Stimulated activated CD4-positive, alpha-beta T cell treated with anti-CD3 and anti-CD28 coated beads, Interleukin-2, amount 100 ng/mL, for 48 hours (primary cell): ENCODE measurements around the gene RNF103.
A peak's percentile ranks its signal among the peaks of the same experiment; 100 is the strongest.
"Not testable (repeated sequence)": the region's sequence is repeated elsewhere in the genome, so short reads cannot be mapped to it uniquely, and the experiment has no call there.

Experiments
- DNase-seq, 2 donors: peaks; one replicate each; pipeline ENCODE4 v3.0.0-alpha.2; 2020

RNF103 gene, protein sequence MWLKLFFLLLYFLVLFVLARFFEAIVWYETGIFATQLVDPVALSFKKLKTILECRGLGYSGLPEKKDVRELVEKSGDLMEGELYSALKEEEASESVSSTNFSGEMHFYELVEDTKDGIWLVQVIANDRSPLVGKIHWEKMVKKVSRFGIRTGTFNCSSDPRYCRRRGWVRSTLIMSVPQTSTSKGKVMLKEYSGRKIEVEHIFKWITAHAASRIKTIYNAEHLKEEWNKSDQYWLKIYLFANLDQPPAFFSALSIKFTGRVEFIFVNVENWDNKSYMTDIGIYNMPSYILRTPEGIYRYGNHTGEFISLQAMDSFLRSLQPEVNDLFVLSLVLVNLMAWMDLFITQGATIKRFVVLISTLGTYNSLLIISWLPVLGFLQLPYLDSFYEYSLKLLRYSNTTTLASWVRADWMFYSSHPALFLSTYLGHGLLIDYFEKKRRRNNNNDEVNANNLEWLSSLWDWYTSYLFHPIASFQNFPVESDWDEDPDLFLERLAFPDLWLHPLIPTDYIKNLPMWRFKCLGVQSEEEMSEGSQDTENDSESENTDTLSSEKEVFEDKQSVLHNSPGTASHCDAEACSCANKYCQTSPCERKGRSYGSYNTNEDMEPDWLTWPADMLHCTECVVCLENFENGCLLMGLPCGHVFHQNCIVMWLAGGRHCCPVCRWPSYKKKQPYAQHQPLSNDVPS

DNA sequence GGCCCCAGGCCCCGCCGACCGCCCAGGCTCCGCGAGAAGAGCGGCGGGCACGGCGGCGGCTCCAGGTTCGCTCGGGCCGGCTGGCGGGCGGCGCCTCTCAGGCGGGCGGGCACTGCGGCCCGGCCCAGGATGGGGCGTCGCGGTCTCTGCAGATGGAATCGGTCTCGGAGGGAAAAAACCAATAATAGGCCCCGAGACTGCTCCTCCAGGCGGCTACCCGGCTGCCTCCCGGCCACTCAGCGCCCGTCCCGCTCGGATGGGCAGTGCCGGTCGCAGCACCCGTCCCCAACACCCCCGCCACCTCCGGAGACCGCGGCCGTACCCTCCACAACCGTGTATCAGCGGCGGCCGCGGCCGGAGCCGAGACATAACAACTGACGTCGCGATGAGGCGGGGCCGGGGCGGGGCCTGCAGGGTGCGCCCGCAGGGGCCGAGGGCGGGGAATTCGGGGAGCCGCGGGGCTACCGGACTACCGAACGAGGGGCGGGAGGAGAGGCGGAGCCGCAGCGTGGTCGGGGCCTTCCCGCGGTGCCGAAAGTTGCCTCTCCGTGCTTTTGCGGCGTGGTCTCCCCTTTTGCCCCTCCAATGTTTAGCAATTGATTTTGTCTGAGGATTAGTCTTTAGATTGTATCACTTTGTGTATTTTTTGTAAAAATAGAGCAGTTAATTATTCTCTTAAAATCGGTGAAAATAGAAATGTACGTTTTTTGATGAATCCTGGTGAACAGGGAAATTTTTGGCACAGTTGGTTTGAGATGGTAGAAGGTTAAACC lies at the start of gene RNF103:
TSS of gene RNF103 (minus strand) at position 372 of the 773 bp plus-strand sequence. CDS start 979 bp downstream, outside the sequence.
- DNase-seq: peak; percentile 88 to 91

DNA sequence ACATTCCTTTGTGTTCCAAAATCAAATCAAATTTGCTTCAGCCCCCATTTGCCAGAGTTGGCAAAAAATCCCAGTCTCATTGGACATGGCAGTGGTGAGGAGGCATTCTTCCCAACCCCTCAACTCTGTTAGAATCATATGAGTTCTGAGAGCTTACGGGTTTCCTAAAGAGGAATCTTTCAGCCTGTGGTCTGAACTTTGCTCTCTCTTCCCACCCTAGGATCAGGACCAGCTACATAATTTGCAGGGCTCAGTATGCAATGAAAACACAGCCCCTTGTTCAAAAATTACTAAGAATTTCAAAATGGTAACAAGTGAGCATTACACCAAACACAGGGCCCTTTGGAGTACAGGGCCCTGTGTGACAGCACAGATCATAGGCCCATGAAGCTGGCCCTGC lies 49.3 kb upstream of the RNF103 start:
- DNase-seq: no peak

DNA sequence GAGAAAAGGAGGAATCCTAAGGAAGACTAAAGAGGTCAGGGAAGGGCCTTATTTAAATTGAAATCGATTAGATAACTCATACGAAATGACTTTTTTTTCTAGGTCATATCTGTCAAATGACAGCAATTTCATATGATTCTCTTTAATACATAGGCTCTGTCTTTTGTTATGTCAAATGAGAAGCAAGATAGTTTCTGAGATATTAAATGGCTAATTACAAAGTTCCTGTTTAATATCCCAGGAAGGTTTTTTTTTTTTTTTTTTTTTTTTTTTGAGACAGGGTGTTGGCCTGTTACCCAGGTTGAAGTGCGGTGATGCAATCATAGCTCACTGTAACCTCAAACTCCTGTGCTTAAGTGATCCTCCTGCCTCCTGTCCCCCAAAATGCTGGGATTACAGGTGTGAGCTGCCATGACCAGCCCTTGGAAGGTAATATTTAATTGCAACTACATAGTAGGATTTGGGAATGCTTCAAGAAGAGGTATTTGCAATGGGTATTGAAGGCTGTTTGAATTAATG lies 48.4 kb upstream of the RNF103 start:
- DNase-seq: no peak

DNA sequence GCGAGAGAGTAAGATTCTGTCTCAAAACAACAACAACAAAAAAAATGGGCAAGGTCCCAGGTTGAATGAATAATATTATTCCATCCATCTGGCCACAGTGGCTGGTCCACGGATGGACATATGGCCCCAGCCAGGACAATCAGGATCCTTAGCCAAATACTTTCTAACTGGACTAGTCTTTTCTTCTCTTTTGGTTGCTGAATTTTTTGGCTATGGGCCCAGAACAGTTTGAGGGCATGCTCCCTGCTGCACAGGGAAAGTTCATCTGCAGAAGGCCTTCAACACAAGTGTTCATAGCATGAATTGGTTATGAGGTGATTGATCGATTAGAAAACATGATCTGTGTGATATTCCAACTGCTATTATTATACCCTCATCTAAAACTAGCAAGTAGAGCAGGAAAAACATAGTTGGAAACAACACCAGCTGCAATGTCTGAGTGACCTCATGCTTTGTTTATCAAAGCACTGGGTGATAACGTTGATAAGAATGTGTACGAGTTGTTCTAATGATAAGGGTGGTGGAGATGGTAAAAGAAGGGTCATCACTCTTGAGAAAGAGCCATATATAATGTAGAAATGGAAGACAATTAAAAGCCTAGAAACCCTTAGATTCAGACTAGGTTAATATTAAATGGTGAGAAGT lies 47.8 kb upstream of the RNF103 start:
- no peak for DNase-seq

DNA sequence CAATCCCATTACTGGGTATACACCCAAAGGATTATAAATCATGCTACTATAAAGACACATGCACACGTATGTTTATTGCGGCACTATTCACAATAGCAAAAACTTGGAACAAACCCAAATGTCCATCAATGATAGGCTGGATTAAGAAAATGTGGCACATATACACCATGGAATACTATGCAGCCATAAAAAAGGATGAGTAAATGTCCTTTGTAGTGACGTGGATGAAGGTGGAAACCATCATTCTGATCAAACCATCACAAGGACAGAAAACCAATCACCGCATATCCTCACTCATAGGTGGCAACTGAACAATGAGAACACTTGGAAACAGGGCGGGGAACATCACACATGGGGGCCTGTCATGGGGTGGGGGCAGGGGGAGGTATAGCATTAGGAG lies 45.7 kb upstream of the RNF103 start:
- not testable (repeated sequence) for DNase-seq

DNA sequence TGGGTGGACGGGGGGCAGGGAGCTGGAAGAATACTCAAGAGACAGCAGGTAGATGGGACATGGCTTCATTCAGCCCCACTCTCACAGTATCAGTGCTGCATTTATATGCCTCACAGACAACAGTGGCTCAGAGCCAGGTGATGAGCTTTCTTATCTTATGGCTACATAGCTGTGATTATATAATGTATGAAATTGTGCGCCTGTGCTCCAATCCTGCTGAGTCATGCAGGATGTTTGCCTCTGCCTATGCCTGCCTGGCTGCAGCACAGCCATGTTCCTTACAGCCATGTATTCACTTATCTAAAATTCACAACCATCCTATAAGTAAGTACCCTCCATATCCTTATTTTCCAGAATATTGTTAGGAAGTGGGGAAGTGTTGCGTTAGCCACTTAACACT lies 37.7 kb upstream of the RNF103 start:
- no peak for DNase-seq

DNA sequence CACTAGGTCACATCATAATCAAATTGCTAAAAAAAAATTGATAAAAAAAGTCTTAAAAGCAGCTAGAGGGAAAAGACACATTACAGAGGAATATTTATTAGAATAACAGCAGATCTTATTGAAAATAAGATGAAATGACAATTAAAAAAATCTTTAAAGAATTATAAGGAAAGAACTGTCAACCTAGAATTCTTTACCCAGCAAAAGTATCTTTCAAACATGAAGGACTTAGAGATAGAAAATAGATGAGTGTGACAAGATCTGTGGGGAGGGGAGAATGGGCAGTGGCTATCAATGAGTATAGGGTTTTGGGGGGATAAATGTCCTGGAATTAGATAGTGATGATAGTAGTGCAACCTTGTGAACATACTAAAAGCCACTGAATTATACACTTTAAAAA lies 26.5 kb upstream of the RNF103 start:
- DNase-seq: no peak

DNA sequence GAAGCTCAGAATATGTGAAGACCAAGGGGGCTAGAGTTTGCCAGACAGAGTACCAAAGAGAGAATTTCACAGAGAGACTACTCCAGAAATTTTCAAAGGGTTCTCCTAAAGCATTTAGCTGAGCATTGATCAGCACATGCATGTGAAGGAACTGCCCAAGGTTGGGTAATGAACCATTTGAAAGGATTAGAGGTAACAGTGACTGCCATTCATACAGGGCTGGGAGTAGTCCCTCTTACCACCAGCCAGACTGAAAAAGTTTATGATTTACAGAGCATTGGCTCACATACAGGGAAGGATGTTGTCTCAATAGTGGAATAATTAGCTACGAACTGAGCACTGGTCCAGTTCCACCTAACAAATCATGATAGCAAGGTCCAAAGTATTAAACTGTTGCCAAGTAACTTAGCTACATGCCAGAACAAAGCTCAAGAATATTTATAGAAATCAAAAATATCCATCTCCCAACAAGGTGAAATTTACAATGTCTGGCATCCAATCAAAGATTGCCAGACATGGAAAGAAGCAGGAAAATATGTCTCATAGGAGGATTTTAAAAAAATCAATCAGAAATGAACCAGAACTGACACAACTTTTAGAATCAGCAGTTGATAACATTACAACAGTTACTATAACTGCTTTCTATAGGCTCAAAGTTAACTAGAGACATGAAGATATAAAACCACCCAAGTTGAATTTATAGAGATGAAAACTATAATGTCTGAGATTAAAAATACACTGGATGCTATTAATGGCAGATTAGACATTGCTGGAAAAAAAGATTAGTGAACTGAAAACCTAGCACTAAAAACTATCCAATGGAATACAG lies 25.7 kb upstream of the RNF103 start:
- no peak for DNase-seq

DNA sequence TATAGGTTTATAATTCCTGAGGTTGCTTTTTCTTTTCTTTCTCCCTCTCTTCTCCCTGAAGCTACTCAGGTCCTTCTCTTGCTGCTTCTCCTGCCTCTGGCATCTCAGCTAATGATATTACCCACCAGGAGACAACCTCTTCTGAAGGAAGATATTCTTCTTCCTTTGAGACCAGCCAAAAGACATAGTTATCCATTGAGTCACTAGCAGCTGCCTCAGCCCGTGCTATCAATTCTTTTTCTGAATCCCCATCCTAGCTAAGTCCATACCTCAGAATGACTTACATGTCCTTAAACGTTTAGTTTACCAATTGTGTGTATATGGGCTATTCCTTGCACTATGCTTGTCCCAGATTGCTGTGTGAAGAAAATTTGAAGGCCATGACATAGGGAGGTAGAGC lies 25.0 kb upstream of the RNF103 start:
- no peak for DNase-seq

DNA sequence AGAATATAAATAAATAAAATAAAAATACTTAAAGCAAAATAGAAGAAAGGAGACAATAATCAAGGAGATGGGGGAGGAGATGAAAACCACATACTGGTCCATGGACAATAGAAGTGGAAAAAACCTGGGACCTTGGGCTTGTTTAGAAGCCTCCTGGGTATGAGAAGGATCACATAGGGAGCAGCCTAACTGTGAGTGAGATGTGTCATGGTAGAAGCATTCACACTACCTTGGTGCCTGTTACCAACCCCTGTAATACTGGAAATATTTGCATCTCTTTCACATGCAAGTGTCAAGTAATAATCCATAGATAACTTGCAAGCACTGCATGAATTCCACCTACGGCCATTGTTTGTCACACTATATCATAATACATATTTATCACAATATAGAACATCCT lies 23.2 kb upstream of the RNF103 start:
- no peak for DNase-seq

DNA sequence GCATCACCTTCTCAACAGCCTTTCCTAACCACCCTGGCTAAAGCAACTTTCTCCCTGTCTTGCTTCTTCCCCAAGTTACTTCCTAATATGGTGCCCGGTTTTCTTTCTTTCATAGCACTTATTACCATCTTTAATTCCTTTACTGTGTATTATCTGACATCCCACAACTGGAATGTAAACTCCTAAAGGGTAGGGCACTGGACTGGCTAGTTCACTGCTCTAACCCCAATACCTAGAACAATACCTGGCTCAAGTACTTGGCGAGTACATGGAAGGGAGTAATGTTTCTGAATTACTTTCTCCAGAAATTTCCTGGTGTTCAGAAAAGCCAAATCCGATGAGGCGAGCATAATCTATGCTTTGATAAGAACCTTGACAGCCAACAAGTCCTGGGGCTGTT lies 22.7 kb upstream of the RNF103 start:
- no peak for DNase-seq

DNA sequence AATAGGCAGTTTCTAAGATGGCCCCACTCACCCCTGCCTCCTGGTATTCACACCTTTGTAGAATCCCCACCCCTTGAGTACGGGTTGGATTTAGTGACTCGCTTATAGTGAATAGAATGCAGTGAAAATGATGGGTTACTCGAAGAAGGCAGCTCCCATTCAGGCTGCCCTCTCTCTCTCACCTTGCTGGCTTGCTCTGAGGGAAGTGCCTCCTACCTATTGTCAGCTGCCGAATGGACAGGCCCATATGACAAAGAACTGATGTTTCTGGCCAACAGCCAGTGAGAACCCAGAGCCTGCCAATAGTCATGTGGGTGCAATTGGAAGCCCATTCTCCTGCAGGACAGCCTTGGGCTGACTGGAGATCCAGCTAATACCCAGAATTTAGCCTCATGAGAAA lies 22.1 kb upstream of the RNF103 start:
- DNase-seq: no peak

DNA sequence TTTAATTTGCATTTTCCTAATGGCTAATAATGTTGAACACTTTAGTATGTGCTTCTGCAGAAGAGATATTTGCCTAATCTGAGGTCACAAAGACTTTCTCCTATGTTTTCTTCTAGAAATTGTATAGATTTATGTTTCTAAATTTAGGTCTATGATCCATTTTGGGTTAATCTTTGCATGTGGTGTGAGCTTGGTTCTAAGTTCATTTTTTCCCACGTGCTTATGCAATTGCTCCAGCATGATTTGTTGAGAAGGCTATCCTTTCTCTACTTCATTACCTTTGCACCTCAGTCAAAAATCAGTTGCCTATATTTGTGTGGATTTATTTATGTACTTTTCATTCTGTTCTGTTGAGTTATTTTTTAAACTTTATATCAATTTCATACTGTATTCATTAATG lies 15.0 kb upstream of the RNF103 start:
- no peak for DNase-seq

DNA sequence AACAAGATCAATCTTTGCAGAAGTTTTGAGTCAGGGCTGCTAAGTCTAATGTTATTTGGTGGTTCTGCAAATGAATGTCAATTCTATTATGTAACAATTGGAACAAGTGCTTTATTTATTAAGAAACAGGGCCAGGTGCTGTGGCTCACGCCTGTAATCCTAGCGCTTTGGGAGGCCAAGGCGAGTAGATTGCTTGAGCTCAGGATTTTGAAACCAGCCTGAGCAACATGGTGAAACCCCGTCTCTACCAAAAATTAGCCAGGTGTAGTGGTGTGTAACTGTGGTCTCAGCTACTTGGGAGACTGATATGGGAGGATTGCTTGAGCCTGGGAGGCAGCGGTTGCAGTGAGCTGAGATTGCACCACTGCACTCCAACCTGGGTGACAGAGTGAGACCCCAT lies 13.2 kb upstream of the RNF103 start:
- DNase-seq: no peak

DNA sequence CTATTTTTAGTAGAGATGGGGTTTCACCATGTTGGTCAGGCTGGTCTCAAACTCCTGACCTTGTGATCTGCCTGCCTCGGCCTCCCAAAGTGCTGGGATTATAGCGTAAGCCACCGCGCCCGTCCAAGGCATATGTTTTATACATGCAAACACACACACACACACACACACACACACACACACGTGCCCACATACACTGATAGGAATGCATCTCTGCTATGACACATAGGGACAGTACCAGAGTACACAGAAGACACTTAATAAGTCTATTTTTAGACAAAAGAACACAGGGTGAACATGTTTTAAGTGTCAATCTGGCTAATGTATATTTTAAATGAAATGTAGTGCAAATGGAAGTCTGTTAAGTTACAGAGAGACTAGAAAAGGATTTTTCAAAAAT lies 10.7 kb upstream of the RNF103 start:
- DNase-seq: no peak

DNA sequence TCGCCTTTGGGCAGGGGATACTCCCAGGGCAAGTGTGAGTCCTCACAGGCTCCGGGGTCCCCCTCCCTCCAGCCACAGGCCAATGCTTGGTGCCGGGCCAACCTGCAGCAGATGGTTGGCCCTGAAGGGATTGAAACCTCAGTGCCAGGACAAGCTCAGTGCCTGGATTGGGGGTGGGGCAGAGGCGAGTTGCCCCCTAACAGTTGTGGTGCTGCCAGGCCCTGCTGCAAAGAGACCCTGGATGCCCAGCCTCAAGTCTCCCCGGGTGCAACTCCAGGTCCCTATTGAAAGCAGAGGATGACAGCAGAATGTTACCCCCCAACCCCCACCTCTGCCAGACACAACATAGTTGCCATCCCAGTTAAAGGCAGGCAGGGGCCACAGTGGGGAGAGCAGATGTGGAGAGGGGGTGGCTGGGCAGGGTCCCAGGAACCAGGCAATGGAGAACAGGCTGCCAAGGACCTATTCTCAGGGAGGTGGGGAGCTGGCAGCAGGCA lies 9.5 kb upstream of the RNF103 start:
- no peak for DNase-seq

DNA sequence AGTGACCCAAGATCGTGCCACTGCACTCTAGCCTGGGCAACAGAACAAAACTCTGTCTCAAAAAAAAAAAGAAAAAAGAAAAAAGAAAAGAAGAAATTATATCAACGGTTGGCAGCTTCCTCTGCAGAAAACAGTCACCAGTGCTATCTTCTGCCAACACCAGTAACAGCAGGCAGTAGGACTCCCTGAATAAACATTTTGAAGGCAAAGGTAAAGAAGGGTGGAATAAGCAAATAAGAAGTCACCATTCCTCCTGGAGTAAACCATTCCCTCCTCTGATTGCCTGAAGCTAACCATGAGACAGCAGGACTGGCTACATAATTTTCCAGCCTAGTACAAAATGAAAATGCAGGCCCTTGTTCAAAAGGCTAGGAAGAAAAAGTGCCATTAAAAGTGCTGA lies 9.0 kb upstream of the RNF103 start:
- DNase-seq: no peak

DNA sequence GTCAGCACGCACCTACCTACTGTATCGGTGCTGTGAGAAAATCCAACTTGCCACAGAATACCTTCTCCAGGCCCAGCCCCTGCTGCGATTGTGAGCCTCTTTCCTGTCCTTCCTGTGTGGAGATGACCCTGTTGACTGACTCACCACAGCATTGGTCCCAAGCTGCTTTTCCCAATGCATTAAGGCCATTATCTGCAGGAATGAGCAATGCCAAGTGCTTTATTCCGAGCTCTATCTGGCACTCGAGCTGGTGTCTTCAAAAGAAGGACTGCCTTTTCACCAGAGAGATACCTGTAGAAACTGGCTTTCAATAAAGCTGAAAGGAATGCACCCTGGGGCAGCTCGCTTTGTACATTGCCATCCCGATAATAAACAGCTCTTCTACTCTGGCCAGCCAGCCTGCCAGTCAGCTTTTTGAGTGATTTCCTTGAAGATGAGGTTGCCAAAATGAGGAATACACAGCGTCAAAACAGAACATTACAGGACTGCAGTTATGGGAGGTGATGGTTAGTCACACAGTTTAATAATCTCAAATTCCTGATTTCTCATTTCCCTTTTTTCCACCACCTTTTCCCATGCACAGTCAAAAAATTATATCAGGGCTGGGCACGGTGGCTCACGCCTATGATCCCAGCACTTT lies 8.3 kb upstream of the RNF103 start:
- DNase-seq: no peak

DNA sequence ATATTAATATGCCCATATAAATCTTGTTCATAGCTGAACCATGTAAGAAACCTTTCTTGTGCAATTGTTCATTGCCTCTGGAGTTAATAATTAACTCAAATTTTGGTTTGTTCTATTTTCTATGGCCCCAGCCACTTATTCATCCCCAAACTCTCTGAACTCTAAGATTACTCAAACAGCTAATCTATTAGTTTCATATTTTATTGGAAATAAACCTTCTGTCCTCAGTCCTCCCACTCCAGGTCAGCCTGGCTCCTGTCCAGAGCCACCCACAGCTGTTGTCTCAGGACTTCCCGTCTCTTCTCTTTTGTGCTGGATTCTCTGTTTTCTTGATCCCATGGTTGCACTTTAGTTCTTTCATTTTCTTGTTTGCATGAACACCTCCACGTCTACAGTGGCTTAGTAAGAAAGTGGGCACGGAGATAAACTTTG lies 4.4 kb upstream of the RNF103 start:
- DNase-seq: no peak

DNA sequence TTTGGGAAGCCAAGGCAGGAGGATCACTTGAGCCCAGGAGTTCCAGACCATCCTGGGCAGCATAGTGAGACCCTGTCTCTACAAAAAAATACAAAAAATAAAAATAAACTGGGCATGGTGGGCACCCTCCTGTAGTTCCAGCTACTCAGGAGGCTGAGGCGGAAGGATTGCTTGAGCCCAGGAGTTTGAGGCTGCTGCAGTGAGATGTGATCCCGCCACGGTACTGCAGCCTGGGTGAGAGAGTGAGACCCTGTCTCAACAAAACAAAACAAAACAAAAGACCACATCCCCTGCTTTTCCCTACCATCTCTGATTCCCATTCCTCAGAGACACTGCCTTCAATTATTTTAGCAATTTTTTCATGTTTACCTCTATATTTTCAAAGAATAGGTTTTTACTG lies 3.9 kb upstream of the RNF103 start:
- DNase-seq: no peak

DNA sequence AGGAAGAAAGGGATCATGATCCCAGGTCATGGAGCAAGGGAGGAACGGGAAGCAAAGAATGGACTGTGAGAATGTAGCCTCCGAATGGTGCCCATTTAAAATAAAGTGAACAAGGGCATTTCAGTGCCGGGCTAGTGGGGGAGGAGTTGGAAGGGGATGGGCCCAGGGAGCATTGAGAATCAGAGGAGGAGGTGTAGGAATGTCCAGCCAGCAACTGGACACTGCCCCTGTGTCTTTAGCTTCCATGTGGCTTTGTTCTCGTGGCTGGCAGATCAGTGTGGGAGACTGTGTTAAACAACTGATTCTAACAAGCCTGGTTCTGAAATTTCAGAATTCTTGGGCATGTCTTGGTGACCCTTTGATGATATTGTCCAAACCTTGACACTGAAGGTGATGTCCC lies 1.4 kb upstream of the RNF103 start:
- no peak for DNase-seq

DNA sequence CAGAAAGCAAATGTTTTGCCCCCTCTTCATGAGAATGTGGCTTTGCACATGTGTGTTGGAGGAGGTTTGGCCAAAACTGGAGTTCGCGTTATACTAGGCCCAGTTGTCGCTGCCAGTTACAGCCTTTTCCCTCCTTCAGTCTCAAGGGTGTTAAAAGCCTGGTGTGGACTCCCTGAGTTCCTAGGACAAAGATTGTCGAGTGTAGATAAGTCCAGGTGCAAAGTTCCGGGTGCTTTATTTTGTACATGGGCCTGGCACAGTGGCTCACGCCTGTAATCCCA lies 542 bp upstream of the RNF103 start:
- peak in 1 of 2 donors; percentile 1 for DNase-seq
